GM23338 (cell line): Measurements from ENCODE around the gene INPP5D. TPM values are rescaled to one million over a fixed set of nuclear protein-coding genes. Genes with fewer than 3 reads are reported as not detected.

Experiments
- ATAC-seq: fragments of 200-7000 bp; cut with Tn5 transposase; 3 replicates; pipeline ENCODE4 v1.9.1; 2020
- DNase-seq: peaks from one replicate; pipeline ENCODE4 v3.0.0-alpha.2; 2015; ENCODE audit warnings: low spot score
- H2AFZ ChIP-seq: fragments of 200-600 bp; sonication (generic); 2 replicates; pipeline ENCODE4 v1.8.0; 2016; ENCODE audit warnings: antibody characterized with exemption, mild to moderate bottlenecking, moderate library complexity
- H3F3A ChIP-seq: fragments of 200-600 bp; sonication (generic); replicated peaks from 2 replicates; pipeline ENCODE4 v1.8.0; 2017; ENCODE audit warnings: antibody characterized with exemption, mixed run types, low read depth
- H3K27ac ChIP-seq: fragments of 200-600 bp; sonication (generic); 2 replicates; pipeline ENCODE4 v1.6.1; 2016; ENCODE audit warnings: low read depth
- H3K27me3 ChIP-seq: fragments of 200-600 bp; sonication (generic); 2 replicates; pipeline ENCODE4 v1.8.0; 2016; ENCODE audit warnings: mild to moderate bottlenecking, mixed run types, moderate library complexity; ENCODE audit not compliant: insufficient read depth
- H3K36me3 ChIP-seq: fragments of 200-600 bp; sonication (generic); 2 replicates; pipeline ENCODE4 v1.8.0; 2016; ENCODE audit warnings: mild to moderate bottlenecking; ENCODE audit not compliant: insufficient read depth
- H3K4me1 ChIP-seq: fragments of 200-600 bp; sonication (generic); 2 replicates; pipeline ENCODE4 v1.8.0; 2016; ENCODE audit warnings: mild to moderate bottlenecking, moderate library complexity; ENCODE audit not compliant: insufficient read depth
- H3K4me2 ChIP-seq: fragments of 200-600 bp; sonication (generic); 2 replicates; pipeline ENCODE4 v1.7.1; 2017; ENCODE audit warnings: mixed run types
- H3K4me3 ChIP-seq: fragments of 200-600 bp; sonication (generic); 2 replicates; pipeline ENCODE4 v1.6.1; 2016; ENCODE audit warnings: mixed run types
- H3K79me2 ChIP-seq: fragments of 200-600 bp; sonication (generic); replicated peaks from 2 replicates; pipeline ENCODE4 v1.8.0; 2017; ENCODE audit warnings: mild to moderate bottlenecking; ENCODE audit not compliant: insufficient read depth
- H3K9me2 ChIP-seq: fragments of 200-600 bp; sonication (generic); 2 replicates; pipeline ENCODE4 v1.8.0; 2017; ENCODE audit not compliant: insufficient read depth
- H4K20me1 ChIP-seq: fragments of 200-600 bp; sonication (generic); replicated peaks from 2 replicates; pipeline ENCODE4 v1.8.0; 2017; ENCODE audit warnings: mild to moderate bottlenecking; ENCODE audit not compliant: insufficient read depth
- H3K27ac Mint-ChIP-seq: 2 replicates; pipeline ENCODE4 v1.8.0; 2020; ENCODE audit warnings: inconsistent platforms, mild to moderate bottlenecking, moderate library complexity, mixed read lengths
- H3K27me3 Mint-ChIP-seq: 3 replicates; pipeline ENCODE4 v1.8.0; 2022; ENCODE audit warnings: low read depth, mild to moderate bottlenecking, moderate library complexity, mixed read lengths, inconsistent platforms; ENCODE audit not compliant: insufficient read depth, poor library complexity
- H3K36me3 Mint-ChIP-seq: 3 replicates; pipeline ENCODE4 v1.8.0; 2021; ENCODE audit warnings: low read depth, mild to moderate bottlenecking, inconsistent platforms, moderate library complexity, mixed read lengths
- H3K4me1 Mint-ChIP-seq: 3 replicates; pipeline ENCODE4 v1.8.0; 2020; ENCODE audit warnings: mild to moderate bottlenecking, inconsistent platforms, mixed read lengths
- H3K4me3 Mint-ChIP-seq: 3 replicates; pipeline ENCODE4 v1.8.0; 2021; ENCODE audit warnings: moderate library complexity, mild to moderate bottlenecking, inconsistent platforms, mixed read lengths
- H3K9me3 Mint-ChIP-seq: 3 replicates; pipeline ENCODE4 v1.8.0; 2020; ENCODE audit warnings: moderate library complexity, mild to moderate bottlenecking, inconsistent platforms, mixed read lengths
- ETS1 ChIP-seq: IDR thresholded peaks from 2 replicates; pipeline ENCODE4 v1.6.1; 2016; ENCODE audit warnings: antibody characterized with exemption
- EZH2 ChIP-seq: fragments of 200-600 bp; sonication (generic); IDR thresholded peaks from one replicate; pipeline ENCODE4 v1.8.0; 2017; ENCODE audit warnings: antibody characterized with exemption, mild to moderate bottlenecking, low read depth; ENCODE audit not compliant: unreplicated experiment
- EZH2phosphoT487 ChIP-seq: fragments of 200-600 bp; sonication (generic); IDR thresholded peaks from one replicate; pipeline ENCODE4 v1.8.1; 2018; ENCODE audit warnings: antibody characterized with exemption; ENCODE audit not compliant: unreplicated experiment
- JUNB ChIP-seq: IDR thresholded peaks from one replicate; pipeline ENCODE4 v1.6.1; 2016; ENCODE audit warnings: antibody characterized with exemption; ENCODE audit not compliant: unreplicated experiment
- NANOG ChIP-seq: IDR thresholded peaks from 2 replicates; pipeline ENCODE4 v1.6.1; 2016; ENCODE audit warnings: antibody characterized with exemption, borderline replicate concordance
- POLR2AphosphoS5 ChIP-seq: IDR thresholded peaks from 2 replicates; pipeline ENCODE4 v1.6.1; 2016; ENCODE audit warnings: antibody characterized with exemption, low read depth
- STAT1 ChIP-seq: IDR thresholded peaks from one replicate; pipeline ENCODE4 v1.6.1; 2016; ENCODE audit warnings: antibody characterized with exemption; ENCODE audit not compliant: unreplicated experiment
- ZNF114 ChIP-seq: fragments of 250-450 bp; sonication (Bioruptor Pico); IDR thresholded peaks from 2 replicates; pipeline ENCODE4 v1.5.0; 2020; ENCODE audit warnings: mild to moderate bottlenecking, moderate library complexity
- ZNF331 ChIP-seq: fragments of 250-450 bp; sonication (Bioruptor Pico); IDR thresholded peaks from 2 replicates; pipeline ENCODE4 v1.5.0; 2020; ENCODE audit warnings: low read depth, mild to moderate bottlenecking, moderate library complexity
- polyA plus RNA-seq: library from polyadenylated mRNA; unstranded; fragments of >200 nt; fragmentation: Nextera tagmentation; extraction: Ambion mirVana; gene quantifications from 2 replicates; pipeline ENCODE4 v1.2.1, GENCODE V29; 2016
- total RNA-seq: library from RNA; depleted of rRNA; stranded (reverse); fragments of >200 nt; shearing (Covaris generic); gene quantifications from 2 replicates; pipeline ENCODE4 v1.2.3, GENCODE V29; 2014
- TF ChIP-seq, protein P1 (sequence below), 2 experiments: fragments of 200-600 bp in 1 of 2; sonication (generic) in 1 of 2; conservative IDR thresholded peaks; 2 replicates each; pipeline versions ENCODE4 v1.5.1 to v1.6.1; 2016 to 2017; ENCODE audit warnings: antibody characterized with exemption in 2 of 2, low read depth in 2 of 2, mild to moderate bottlenecking in 2 of 2, moderate library complexity in 1 of 2
- TF ChIP-seq, protein P2 (sequence below): IDR thresholded peaks from one replicate; pipeline ENCODE4 v1.6.1; 2018; ENCODE audit warnings: antibody characterized with exemption; ENCODE audit not compliant: unreplicated experiment

The INPP5D gene
- total and polyA plus RNA-seq, 2 experiments from 2014 or later, result 6.6 to 8.3 TPM

GRCh38 chr2:233248999-233249398, 188.9 kb downstream of the INPP5D start:
- Histone ChIP-seq H3K9me2 (no peaks in the 10 kb centered on the region), H3K79me2 (peaks cover 22% of the 10 kb centered on the region), H3K4me2 (no peak overlapping the region), H3K4me3 (no peak overlapping the region), H3K27me3 (no peaks in the 10 kb centered on the region), H3K36me3 (no peaks in the 10 kb centered on the region), H3K4me1 (0 out of 2 replicates have a peak, but pooled peaks cover 4% of the 10 kb centered on the region), H3F3A (no peaks in the 10 kb centered on the region), H2AFZ (no peak overlapping the region), H3K27ac (no peak overlapping the region), H4K20me1 (peaks cover 10% of the 10 kb centered on the region)
- no peak overlapping the region for H3K27ac Mint-ChIP-seq
- peaks cover 5% of the 10 kb centered on the region; the same call in 2 of the 3 replicates for H3K4me1 Mint-ChIP-seq
- DNase-seq (no peak), ATAC-seq (no peak)
- peaks cover 7% of the 10 kb centered on the region for H3K27me3 Mint-ChIP-seq
- peaks cover 19% of the 10 kb centered on the region for H3K9me3 Mint-ChIP-seq
- no peak overlapping the region for H3K4me3 Mint-ChIP-seq
- TF ChIP-seq EZH2, result no peak
- no peak for TF ChIP-seq NANOG
- TF ChIP-seq ZNF331 (CRISPR knock-in tag), result no peak
- no peak for TF ChIP-seq ETS1
- no peak for TF ChIP-seq ZNF114 (CRISPR knock-in tag)
- TF ChIP-seq STAT1, result no peak
- TF ChIP-seq JUNB, result no peak
- no peak for TF ChIP-seq POLR2AphosphoS5
- TF ChIP-seq, protein P1, sequence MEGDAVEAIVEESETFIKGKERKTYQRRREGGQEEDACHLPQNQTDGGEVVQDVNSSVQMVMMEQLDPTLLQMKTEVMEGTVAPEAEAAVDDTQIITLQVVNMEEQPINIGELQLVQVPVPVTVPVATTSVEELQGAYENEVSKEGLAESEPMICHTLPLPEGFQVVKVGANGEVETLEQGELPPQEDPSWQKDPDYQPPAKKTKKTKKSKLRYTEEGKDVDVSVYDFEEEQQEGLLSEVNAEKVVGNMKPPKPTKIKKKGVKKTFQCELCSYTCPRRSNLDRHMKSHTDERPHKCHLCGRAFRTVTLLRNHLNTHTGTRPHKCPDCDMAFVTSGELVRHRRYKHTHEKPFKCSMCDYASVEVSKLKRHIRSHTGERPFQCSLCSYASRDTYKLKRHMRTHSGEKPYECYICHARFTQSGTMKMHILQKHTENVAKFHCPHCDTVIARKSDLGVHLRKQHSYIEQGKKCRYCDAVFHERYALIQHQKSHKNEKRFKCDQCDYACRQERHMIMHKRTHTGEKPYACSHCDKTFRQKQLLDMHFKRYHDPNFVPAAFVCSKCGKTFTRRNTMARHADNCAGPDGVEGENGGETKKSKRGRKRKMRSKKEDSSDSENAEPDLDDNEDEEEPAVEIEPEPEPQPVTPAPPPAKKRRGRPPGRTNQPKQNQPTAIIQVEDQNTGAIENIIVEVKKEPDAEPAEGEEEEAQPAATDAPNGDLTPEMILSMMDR (conservative IDR thresholded peaks at IDR 0.05; ENCODE audit: low read depth in 2 of 2), result no peak
- H3K36me3 Mint-ChIP-seq, result peaks cover 23% of the 10 kb centered on the region

GRCh38 chr2:233250568-233250967, 190.4 kb downstream of the INPP5D start:
- H3K79me2 ChIP-seq, result peaks cover 38% of the 10 kb centered on the region
- peak overlapping the region; percentile 100 for H2AFZ ChIP-seq
- H3K4me1 Mint-ChIP-seq, result peaks cover 5% of the 10 kb centered on the region; the same call in 2 of the 3 replicates
- H4K20me1 ChIP-seq, result peaks cover 25% of the 10 kb centered on the region
- no peak overlapping the region for H3K4me2 ChIP-seq
- peaks cover 19% of the 10 kb centered on the region for H3K9me3 Mint-ChIP-seq
- H3K27me3 Mint-ChIP-seq, result peaks cover 7% of the 10 kb centered on the region
- H3K4me3 Mint-ChIP-seq, result no peak overlapping the region; the same call in 2 of the 3 replicates
- H3K9me2 ChIP-seq, result no peaks in the 10 kb centered on the region
- H3F3A ChIP-seq, result no peaks in the 10 kb centered on the region
- no peaks in the 10 kb centered on the region for H3K27me3 ChIP-seq
- ATAC-seq (no peak), DNase-seq (no peak)
- H3K36me3 ChIP-seq, result peaks cover 5% of the 10 kb centered on the region; the same call in 1 of the 2 replicates
- H3K27ac Mint-ChIP-seq, result peak overlapping the region; percentile 25; the same call in 1 of the 2 replicates
- peaks cover 29% of the 10 kb centered on the region for H3K36me3 Mint-ChIP-seq
- 0 out of 2 replicates have a peak, but pooled peaks cover 4% of the 10 kb centered on the region for H3K4me1 ChIP-seq
- H3K4me3 ChIP-seq, result no peak overlapping the region
- no peak overlapping the region for H3K27ac ChIP-seq
- TF ChIP-seq STAT1, result no peak
- no peak for TF ChIP-seq ETS1
- TF ChIP-seq ZNF114 (CRISPR knock-in tag), result no peak
- TF ChIP-seq, protein P2, sequence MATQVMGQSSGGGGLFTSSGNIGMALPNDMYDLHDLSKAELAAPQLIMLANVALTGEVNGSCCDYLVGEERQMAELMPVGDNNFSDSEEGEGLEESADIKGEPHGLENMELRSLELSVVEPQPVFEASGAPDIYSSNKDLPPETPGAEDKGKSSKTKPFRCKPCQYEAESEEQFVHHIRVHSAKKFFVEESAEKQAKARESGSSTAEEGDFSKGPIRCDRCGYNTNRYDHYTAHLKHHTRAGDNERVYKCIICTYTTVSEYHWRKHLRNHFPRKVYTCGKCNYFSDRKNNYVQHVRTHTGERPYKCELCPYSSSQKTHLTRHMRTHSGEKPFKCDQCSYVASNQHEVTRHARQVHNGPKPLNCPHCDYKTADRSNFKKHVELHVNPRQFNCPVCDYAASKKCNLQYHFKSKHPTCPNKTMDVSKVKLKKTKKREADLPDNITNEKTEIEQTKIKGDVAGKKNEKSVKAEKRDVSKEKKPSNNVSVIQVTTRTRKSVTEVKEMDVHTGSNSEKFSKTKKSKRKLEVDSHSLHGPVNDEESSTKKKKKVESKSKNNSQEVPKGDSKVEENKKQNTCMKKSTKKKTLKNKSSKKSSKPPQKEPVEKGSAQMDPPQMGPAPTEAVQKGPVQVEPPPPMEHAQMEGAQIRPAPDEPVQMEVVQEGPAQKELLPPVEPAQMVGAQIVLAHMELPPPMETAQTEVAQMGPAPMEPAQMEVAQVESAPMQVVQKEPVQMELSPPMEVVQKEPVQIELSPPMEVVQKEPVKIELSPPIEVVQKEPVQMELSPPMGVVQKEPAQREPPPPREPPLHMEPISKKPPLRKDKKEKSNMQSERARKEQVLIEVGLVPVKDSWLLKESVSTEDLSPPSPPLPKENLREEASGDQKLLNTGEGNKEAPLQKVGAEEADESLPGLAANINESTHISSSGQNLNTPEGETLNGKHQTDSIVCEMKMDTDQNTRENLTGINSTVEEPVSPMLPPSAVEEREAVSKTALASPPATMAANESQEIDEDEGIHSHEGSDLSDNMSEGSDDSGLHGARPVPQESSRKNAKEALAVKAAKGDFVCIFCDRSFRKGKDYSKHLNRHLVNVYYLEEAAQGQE, result no peak
- TF ChIP-seq ZNF331 (CRISPR knock-in tag), result no peak
- no peak for TF ChIP-seq NANOG
- TF ChIP-seq EZH2phosphoT487, result no peak
- TF ChIP-seq, protein P1 (conservative IDR thresholded peaks at IDR 0.05; ENCODE audit: low read depth in 2 of 2), result no peak
- no peak for TF ChIP-seq EZH2
